Rectal smooth muscle tissue (tissue), 1 donor: Measurements from ENCODE around the gene DDI1.

Experiments
- H3K27ac ChIP-seq: one replicate; pipeline ENCODE4 v1.7.0; 2013; ENCODE audit warnings: low read depth, low read length, inconsistent platforms
- H3K27me3 ChIP-seq: one replicate; pipeline ENCODE4 v1.7.0; 2013; ENCODE audit warnings: low read length; ENCODE audit not compliant: control insufficient read depth, insufficient read depth
- H3K36me3 ChIP-seq: one replicate; pipeline ENCODE4 v1.7.0; 2013; ENCODE audit warnings: low read length; ENCODE audit not compliant: control insufficient read depth, insufficient read depth
- H3K4me1 ChIP-seq: one replicate; pipeline ENCODE4 v1.7.0; 2013; ENCODE audit warnings: low read length; ENCODE audit not compliant: control insufficient read depth, insufficient read depth
- H3K4me3 ChIP-seq: one replicate; pipeline ENCODE4 v1.7.0; 2013; ENCODE audit warnings: low read length
- H3K9ac ChIP-seq: one replicate; pipeline ENCODE4 v1.7.0; 2013; ENCODE audit warnings: low read length

The DDI1 gene

GRCh38 chr11:104064034-104064630 lies 27.7 kb downstream of the DDI1 start:
- Histone ChIP-seq H3K4me3 (no peak overlapping the region), H3K27ac (no peak overlapping the region), H3K9ac (no peak overlapping the region), H3K4me1 (peaks cover 2% of the 10 kb centered on the region), H3K36me3 (no peaks in the 10 kb centered on the region), H3K27me3 (no peaks in the 10 kb centered on the region)

GRCh38 chr11:104067534-104067933 lies 31.1 kb downstream of the DDI1 start:
- Histone ChIP-seq H3K4me3 (no peak overlapping the region), H3K27ac (no peak overlapping the region), H3K4me1 (no peaks in the 10 kb centered on the region), H3K27me3 (no peaks in the 10 kb centered on the region), H3K9ac (no peak overlapping the region), H3K36me3 (no peaks in the 10 kb centered on the region)

- Histone ChIP-seq H3K27me3 (no peaks in the 10 kb centered on the region), H3K27ac (no peak overlapping the region), H3K4me1 (no peaks in the 10 kb centered on the region), H3K36me3 (no peaks in the 10 kb centered on the region), H3K4me3 (no peak overlapping the region), H3K9ac (no peak overlapping the region)
These were observed 37.7 kb downstream of the DDI1 start for GRCh38 chr11:104073950-104074705.

GRCh38 chr11:104075091-104075490 lies 38.7 kb downstream of the DDI1 start:
- Histone ChIP-seq H3K4me3 (no peak overlapping the region), H3K4me1 (no peaks in the 10 kb centered on the region), H3K27me3 (no peaks in the 10 kb centered on the region), H3K27ac (no peak overlapping the region), H3K9ac (no peak overlapping the region), H3K36me3 (no peaks in the 10 kb centered on the region)

- no peaks in the 10 kb centered on the region for H3K4me1 ChIP-seq
- H3K36me3 ChIP-seq: no peaks in the 10 kb centered on the region
- H3K27ac ChIP-seq: no peak overlapping the region
- H3K4me3 ChIP-seq: no peak overlapping the region
- no peaks in the 10 kb centered on the region for H3K27me3 ChIP-seq
- no peak overlapping the region for H3K9ac ChIP-seq
These were observed 39.3 kb downstream of the DDI1 start for GRCh38 chr11:104075706-104076105.

GRCh38 chr11:104076455-104076854 lies 40.0 kb downstream of the DDI1 start:
- H3K27me3 ChIP-seq: no peaks in the 10 kb centered on the region
- H3K9ac ChIP-seq: no peak overlapping the region
- H3K36me3 ChIP-seq: no peaks in the 10 kb centered on the region
- no peaks in the 10 kb centered on the region for H3K4me1 ChIP-seq
- H3K4me3 ChIP-seq: no peak overlapping the region
- H3K27ac ChIP-seq: no peak overlapping the region

GRCh38 chr11:104078245-104078644 lies 41.8 kb downstream of the DDI1 start:
- no peaks in the 10 kb centered on the region for H3K27me3 ChIP-seq
- no peak overlapping the region for H3K9ac ChIP-seq
- no peak overlapping the region for H3K4me3 ChIP-seq
- no peaks in the 10 kb centered on the region for H3K36me3 ChIP-seq
- H3K27ac ChIP-seq: no peak overlapping the region
- no peaks in the 10 kb centered on the region for H3K4me1 ChIP-seq

GRCh38 chr11:104078995-104079394 lies 42.6 kb downstream of the DDI1 start:
- Histone ChIP-seq H3K4me3 (no peak overlapping the region), H3K9ac (no peak overlapping the region), H3K27ac (no peak overlapping the region), H3K4me1 (no peaks in the 10 kb centered on the region), H3K36me3 (no peaks in the 10 kb centered on the region), H3K27me3 (no peaks in the 10 kb centered on the region)

GRCh38 chr11:104086621-104087020 lies 50.2 kb downstream of the DDI1 start:
- Histone ChIP-seq H3K36me3 (no peaks in the 10 kb centered on the region), H3K27ac (no peak overlapping the region), H3K27me3 (no peaks in the 10 kb centered on the region), H3K4me3 (no peak overlapping the region), H3K4me1 (no peaks in the 10 kb centered on the region), H3K9ac (no peak overlapping the region)
